GM19043 (cell line): ENCODE measurements around the gene CALR.
"Not testable (repeated sequence)": the region's sequence is repeated elsewhere in the genome, so short reads cannot be mapped to it uniquely, and the experiment has no call there.

ENCODE experiments used
- ATAC-seq: cut with Tn5 transposase; IDR thresholded peaks from one replicate; pipeline ENCODE4 v1.9.1; 2021; ENCODE audit warnings: low read depth; ENCODE audit not compliant: unreplicated experiment

CALR gene

DNA sequence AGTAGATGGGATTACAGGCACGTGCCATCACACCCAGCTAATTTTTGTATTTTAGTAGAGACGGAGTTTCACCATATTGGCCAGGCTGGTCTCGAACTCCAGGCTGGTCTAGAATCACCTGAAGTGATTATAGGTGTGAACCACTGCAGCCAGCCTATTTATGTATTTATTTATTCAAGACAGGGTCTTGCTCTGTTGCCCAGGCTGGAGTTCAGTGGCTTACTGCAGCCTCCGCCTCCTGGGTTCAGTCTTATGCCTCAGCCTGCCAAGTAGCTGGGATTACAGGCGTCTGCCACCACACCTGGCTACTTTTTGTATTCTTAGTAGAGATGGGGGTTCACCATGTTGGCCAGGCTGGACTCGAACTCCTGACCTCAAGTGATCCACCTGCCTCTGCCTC is 13.6 kb downstream of the CALR start:
- ATAC-seq, result not testable (repeated sequence)

GRCh38 chr19:12952488-12953137 is 14.2 kb downstream of the CALR start:
- ATAC-seq, result no peak

- no peak for ATAC-seq
Observed at GRCh38 chr19:12953138-12953798, 14.9 kb downstream of the CALR start.

- ATAC-seq, result no peak
Observed at GRCh38 chr19:12953799-12954611, 15.6 kb downstream of the CALR start.

GRCh38 chr19:12954612-12954962 is 16.2 kb downstream of the CALR start:
- no peak for ATAC-seq

- ATAC-seq, result not testable (repeated sequence)
Observed at GRCh38 chr19:12955575-12955974, 17.2 kb downstream of the CALR start.

GRCh38 chr19:12955996-12956395 is 17.6 kb downstream of the CALR start:
- no peak for ATAC-seq

- peak; percentile 51 for ATAC-seq
Observed at GRCh38 chr19:12956446-12957388, 18.3 kb downstream of the CALR start, which contains the start of gene GADD45GIP1. TSS of gene GADD45GIP1 (minus strand) at chr19:12957223. CDS start at chr19:12957212, 11 bp downstream.

DNA sequence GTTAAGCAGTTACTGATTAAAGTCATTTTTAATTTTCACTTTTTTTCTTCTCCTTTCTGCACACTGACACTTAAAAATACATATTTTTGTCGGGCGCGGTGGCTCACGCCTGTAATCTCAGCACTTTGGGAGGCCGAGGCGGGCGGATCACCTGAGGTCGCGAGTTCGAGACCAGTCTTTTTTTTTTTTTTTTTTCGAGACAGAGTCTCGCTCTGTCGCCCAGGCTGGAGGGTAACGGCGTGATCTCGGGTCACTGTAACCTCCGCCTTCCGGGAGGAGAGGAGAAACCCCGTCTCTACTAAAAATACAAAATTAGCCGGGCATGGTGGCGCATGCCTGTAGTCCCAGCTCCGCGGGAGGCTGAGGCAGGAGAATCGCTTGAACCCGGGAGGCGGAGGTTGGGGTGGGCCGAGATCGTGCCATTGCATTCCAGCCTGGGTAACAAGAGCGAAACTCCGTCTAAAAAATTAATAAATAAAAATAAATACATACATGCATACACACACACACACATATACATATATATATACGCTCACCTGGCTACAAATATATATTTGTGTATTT is 19.1 kb downstream of the CALR start:
- ATAC-seq, result not testable (repeated sequence)

DNA sequence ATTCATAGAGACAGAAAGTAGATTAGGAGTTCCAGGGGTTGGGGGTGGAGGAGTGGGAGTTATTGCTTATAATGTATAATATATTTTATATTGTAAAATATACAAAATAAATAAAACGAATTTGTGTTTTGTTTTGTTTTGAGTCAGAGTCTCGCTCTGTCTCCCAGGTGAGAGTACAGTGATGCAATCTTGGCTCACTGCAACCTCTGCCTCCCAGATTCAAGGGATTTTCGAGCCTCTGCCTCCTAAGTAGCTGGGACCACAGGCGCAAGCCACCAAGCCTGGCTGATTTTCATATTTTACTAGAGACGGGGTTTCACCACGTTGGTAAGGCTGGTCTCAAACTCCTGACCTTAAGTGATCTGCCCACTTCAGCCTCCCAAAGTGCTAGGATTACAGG is 21.1 kb downstream of the CALR start:
- no peak for ATAC-seq

GRCh38 chr19:12965017-12965811 is 26.8 kb downstream of the CALR start:
- ATAC-seq, result no peak

GRCh38 chr19:12965812-12966135 is 27.4 kb downstream of the CALR start:
- no peak for ATAC-seq

DNA sequence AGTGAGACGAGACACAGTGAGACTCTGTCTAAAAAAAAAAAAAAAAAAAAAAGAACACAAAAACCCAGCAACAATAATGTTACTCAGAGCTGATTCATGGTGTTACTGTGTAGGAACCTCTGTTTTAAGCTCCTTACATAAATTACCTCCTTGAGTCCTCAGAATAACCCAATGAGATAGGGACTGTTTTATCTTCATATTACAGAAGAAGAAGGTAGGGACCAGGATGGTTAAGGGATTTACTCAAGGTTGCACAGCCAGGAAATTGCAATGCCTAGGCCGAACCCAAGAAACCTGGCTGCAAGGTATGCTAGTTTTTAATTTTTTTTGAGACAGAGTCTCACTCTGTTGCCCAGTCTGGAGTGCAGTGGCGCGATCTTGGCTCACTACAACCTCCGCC is 29.5 kb downstream of the CALR start:
- ATAC-seq, result no peak

DNA sequence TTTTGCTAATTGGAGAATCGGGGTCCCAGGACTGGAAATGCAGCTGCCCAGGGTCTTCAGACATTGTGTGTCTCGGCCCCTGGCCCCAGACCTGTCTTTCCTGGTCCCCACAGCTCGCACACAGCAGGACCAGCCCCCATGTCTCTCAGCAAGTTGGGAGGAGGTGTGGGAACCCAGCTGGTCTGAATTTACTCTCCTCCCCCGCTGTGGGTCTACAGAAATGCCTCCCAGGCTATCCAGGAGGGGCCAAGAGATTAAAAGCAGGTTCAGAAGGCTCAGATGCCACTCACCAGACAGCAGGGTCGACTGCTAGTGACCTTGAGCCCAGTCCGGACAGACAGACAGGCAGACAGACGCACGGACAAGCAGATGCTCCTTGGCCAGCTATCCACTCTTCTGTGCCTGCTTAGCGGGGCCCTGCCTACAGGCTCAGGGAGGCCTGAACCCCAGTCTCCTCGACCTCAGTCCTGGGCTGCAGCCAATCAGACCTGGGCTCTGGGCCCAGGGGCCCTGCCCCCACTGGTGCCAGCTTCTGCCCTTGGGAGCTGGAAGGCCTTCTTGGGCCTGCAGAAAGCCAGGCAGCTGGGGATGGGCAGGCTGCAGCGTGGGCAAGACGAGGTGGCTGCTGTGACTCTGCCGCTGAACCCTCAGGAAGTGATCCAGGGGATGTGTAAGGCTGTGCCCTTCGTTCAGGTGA is 31.0 kb downstream of the CALR start, which contains the start of gene DAND5:
TSS of gene DAND5 (plus strand) at position 285 of the 697 bp plus-strand sequence. CDS start at position 370, 85 bp downstream.
- no peak for ATAC-seq

DNA sequence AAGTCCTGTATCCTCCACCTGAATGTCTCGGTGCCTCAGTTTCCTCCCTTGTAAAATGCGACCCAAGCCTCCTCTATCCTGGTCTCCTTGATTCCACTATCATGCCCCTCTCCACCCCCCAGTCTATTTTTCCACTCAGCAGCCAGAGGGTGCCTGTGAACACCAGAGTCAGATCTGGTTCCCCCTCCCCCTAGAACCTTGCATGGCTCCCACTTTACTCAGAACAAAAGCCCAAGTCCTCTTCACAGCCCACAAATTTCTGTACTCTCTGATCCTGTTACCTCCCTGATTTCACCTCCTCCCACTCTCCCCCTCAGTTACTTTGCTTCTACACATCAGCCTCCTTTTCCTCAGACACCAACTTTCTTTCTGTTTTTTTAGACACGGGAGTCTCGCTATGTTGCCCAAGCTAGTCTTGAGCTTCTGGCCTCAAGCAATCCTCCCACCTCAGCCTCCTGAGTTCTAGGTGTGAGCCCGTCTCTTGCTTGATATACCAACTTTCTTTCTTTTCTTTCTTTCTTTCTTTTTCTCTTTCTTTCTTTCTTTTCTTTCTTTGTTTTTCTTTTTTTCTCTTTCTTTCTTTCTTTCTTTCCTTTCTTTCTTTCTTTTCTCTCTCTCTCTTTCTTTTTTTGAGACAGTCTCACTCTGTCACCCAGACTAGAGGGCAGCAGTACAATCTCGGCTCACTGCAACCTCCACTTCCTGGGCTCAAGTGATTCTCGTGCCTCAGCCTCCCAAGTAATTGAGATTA is 31.8 kb downstream of the CALR start:
- ATAC-seq, result no peak

GRCh38 chr19:12973236-12973635 is 34.8 kb downstream of the CALR start:
- no peak for ATAC-seq

- no peak for ATAC-seq
Observed at GRCh38 chr19:12974301-12975220, 36.2 kb downstream of the CALR start.
